H9 (cell line): ENCODE results near the gene IL12A. TPM values are rescaled to one million over a fixed set of nuclear protein-coding genes. Genes with fewer than 3 reads are reported as not detected.

Experiments used
- DNase-seq: peaks from one replicate; pipeline ENCODE4 v3.0.0-alpha.2; 2017
- H2AFZ ChIP-seq: one replicate; pipeline ENCODE4 v1.6.1; 2013; ENCODE audit warnings: mild to moderate bottlenecking, low read length, control low read depth, moderate library complexity
- H2AK5ac ChIP-seq: 2 replicates; pipeline ENCODE4 v1.6.1; 2013; ENCODE audit warnings: low read length, control low read depth, mixed read lengths; ENCODE audit not compliant: insufficient read length
- H2BK120ac ChIP-seq: one replicate; pipeline ENCODE4 v1.6.1; 2013; ENCODE audit warnings: low read depth, mild to moderate bottlenecking, low read length, control low read depth, inconsistent platforms; ENCODE audit not compliant: poor library complexity, severe bottlenecking
- H2BK12ac ChIP-seq: 2 replicates; pipeline ENCODE4 v1.6.1; 2013; ENCODE audit warnings: low read length, control low read depth, mixed read lengths, low read depth; ENCODE audit not compliant: insufficient read length
- H2BK15ac ChIP-seq: 2 replicates; pipeline ENCODE4 v1.6.1; 2013; ENCODE audit warnings: low read depth, low read length, control low read depth
- H2BK20ac ChIP-seq: one replicate; pipeline ENCODE4 v1.6.1; 2013; ENCODE audit warnings: low read depth, mild to moderate bottlenecking, low read length, control low read depth, inconsistent platforms; ENCODE audit not compliant: poor library complexity, severe bottlenecking
- H2BK5ac ChIP-seq: 2 replicates; pipeline ENCODE4 v1.6.1; 2013; ENCODE audit warnings: low read length, control low read depth, mixed read lengths; ENCODE audit not compliant: insufficient read length
- H3K14ac ChIP-seq: 2 replicates; pipeline ENCODE4 v1.6.1; 2013; ENCODE audit warnings: low read length, control low read depth; ENCODE audit not compliant: insufficient read depth
- H3K18ac ChIP-seq: 2 replicates; pipeline ENCODE4 v1.6.1; 2013; ENCODE audit warnings: low read depth, mild to moderate bottlenecking, mixed read lengths, low read length, control low read depth; ENCODE audit not compliant: insufficient read length
- H3K23ac ChIP-seq: 2 replicates; pipeline ENCODE4 v1.6.1; 2013; ENCODE audit warnings: low read length, control low read depth, mixed read lengths, low read depth; ENCODE audit not compliant: insufficient read length
- H3K23me2 ChIP-seq: 2 replicates; pipeline ENCODE4 v1.6.1; 2013; ENCODE audit warnings: low read depth, mild to moderate bottlenecking, mixed read lengths, low read length, control low read depth; ENCODE audit not compliant: insufficient read length, poor library complexity, severe bottlenecking
- H3K27ac ChIP-seq: 2 replicates; pipeline ENCODE4 v1.5.1; 2013; ENCODE audit warnings: low read length, control low read depth, mixed read lengths, low read depth; ENCODE audit not compliant: insufficient read length
- H3K27me3 ChIP-seq: 2 replicates; pipeline ENCODE4 v1.6.1; 2013; ENCODE audit warnings: low read length, control low read depth, inconsistent platforms; ENCODE audit not compliant: insufficient read depth
- H3K4ac ChIP-seq: 2 replicates; pipeline ENCODE4 v1.6.1; 2013; ENCODE audit warnings: low read depth, mild to moderate bottlenecking, control low read depth, inconsistent platforms, low read length, moderate library complexity
- H3K4me1 ChIP-seq: 2 replicates; pipeline ENCODE4 v1.6.1; 2013; ENCODE audit warnings: low read length, control low read depth, inconsistent platforms; ENCODE audit not compliant: insufficient read depth
- H3K4me2 ChIP-seq: 2 replicates; pipeline ENCODE4 v1.6.1; 2013; ENCODE audit warnings: low read length, control low read depth, mixed read lengths; ENCODE audit not compliant: insufficient read length, insufficient read depth
- H3K56ac ChIP-seq: 2 replicates; pipeline ENCODE4 v1.6.1; 2013; ENCODE audit warnings: low read depth, mild to moderate bottlenecking, mixed read lengths, low read length, control low read depth; ENCODE audit not compliant: insufficient read length
- H3K79me1 ChIP-seq: 2 replicates; pipeline ENCODE4 v1.6.1; 2013; ENCODE audit warnings: low read depth, mild to moderate bottlenecking, moderate library complexity, low read length, control low read depth, inconsistent platforms; ENCODE audit not compliant: insufficient read depth, poor library complexity, severe bottlenecking
- H3K79me2 ChIP-seq: 2 replicates; pipeline ENCODE4 v1.6.1; 2013; ENCODE audit warnings: low read length, control low read depth, inconsistent platforms; ENCODE audit not compliant: insufficient read depth
- H3K9ac ChIP-seq: 2 replicates; pipeline ENCODE4 v1.6.1; 2013; ENCODE audit warnings: low read length, control low read depth, mixed read lengths; ENCODE audit not compliant: insufficient read length; ENCODE audit errors: extremely low read depth
- H3K9me3 ChIP-seq: one replicate; pipeline ENCODE4 v1.6.1; 2013; ENCODE audit warnings: low read depth, low read length, inconsistent platforms; ENCODE audit not compliant: control insufficient read depth
- H3T11ph ChIP-seq: one replicate; pipeline ENCODE4 v1.6.1; 2013; ENCODE audit warnings: mild to moderate bottlenecking, low read length, control low read depth, inconsistent platforms
- H4K20me1 ChIP-seq: one replicate; pipeline ENCODE4 v1.6.1; 2013; ENCODE audit not compliant: control insufficient read depth, insufficient read length, insufficient read depth
- H4K5ac ChIP-seq: 2 replicates; pipeline ENCODE4 v1.6.1; 2013; ENCODE audit warnings: low read depth, mild to moderate bottlenecking, mixed read lengths, low read length, control low read depth; ENCODE audit not compliant: insufficient read length
- H4K8ac ChIP-seq: replicated peaks from 2 replicates; pipeline ENCODE4 v1.6.1; 2013; ENCODE audit warnings: low read length, control low read depth, mixed read lengths, low read depth; ENCODE audit not compliant: insufficient read length
- H4K91ac ChIP-seq: 2 replicates; pipeline ENCODE4 v1.6.1; 2013; ENCODE audit warnings: low read depth, mild to moderate bottlenecking, moderate library complexity, mixed read lengths, low read length, control low read depth; ENCODE audit not compliant: insufficient read length
- H3K27ac Mint-ChIP-seq, 3 experiments: 2 replicates in 2 of 3; 3 replicates in 1 of 3; pipeline ENCODE4 v1.8.0; 2020 to 2021; ENCODE audit warnings: mixed read lengths in 3 of 3, mild to moderate bottlenecking in 1 of 3, moderate library complexity in 1 of 3
- H3K27me3 Mint-ChIP-seq: 2 replicates; pipeline ENCODE4 v1.8.0; 2021; ENCODE audit warnings: low read depth, mild to moderate bottlenecking, moderate library complexity, mixed read lengths
- H3K36me3 Mint-ChIP-seq, 3 experiments: 2 replicates in 2 of 3; 3 replicates in 1 of 3; pipeline ENCODE4 v1.8.0; 2020 to 2021; ENCODE audit warnings: low read depth in 3 of 3, mixed read lengths in 3 of 3; ENCODE audit not compliant: insufficient read depth in 1 of 3
- H3K4me1 Mint-ChIP-seq, 2 experiments: 2 replicates each; pipeline ENCODE4 v1.8.0; 2020; ENCODE audit warnings: mixed read lengths in 2 of 2
- H3K4me3 Mint-ChIP-seq, 2 experiments: 2 replicates in 1 of 2; 3 replicates in 1 of 2; pipeline ENCODE4 v1.8.0; 2020 to 2021; ENCODE audit warnings: mild to moderate bottlenecking in 2 of 2, mixed read lengths in 2 of 2, moderate library complexity in 1 of 2
- H3K9me3 Mint-ChIP-seq, 2 experiments: 2 replicates in 1 of 2; 3 replicates in 1 of 2; pipeline ENCODE4 v1.8.0; 2020; ENCODE audit warnings: mild to moderate bottlenecking in 2 of 2, mixed read lengths in 2 of 2, moderate library complexity in 1 of 2
- CTCF ChIP-seq: fragments of 200-600 bp; sonication (generic); conservative IDR thresholded peaks from 3 replicates; pipeline ENCODE4 v1.8.0; 2021; ENCODE audit warnings: antibody characterized with exemption, mild to moderate bottlenecking
- WGBS: extraction: QIAGEN DNeasy Blood & Tissue Kit; methylation state at CpG from one replicate; pipeline ENCODE4 v1.1.7; 2013; ENCODE audit warnings: missing lambda C conversion rate, low lambda C conversion rate, mixed read lengths; ENCODE audit not compliant: insufficient read length; ENCODE audit errors: extremely low coverage; 5-methylcytosine and 5-hydroxymethylcytosine counted together
- total RNA-seq: library from RNA; stranded (reverse); gene quantifications from 2 replicates; pipeline ENCODE4 v1.2.1, GENCODE V29; 2021

The IL12A gene
- total RNA-seq, 1 experiment from 2014 or later = 0.50 TPM

- Mint-ChIP-seq H3K27me3 (no peaks in the 10 kb centered on the region), H3K4me3 (no peak overlapping the region), H3K27ac (no peak overlapping the region; a peak in 1 of 7 replicates), H3K4me1 (no peaks in the 10 kb centered on the region), H3K36me3 (peaks cover 0 to 5% (median 0%) of the 10 kb centered on the region in 3 experiments; a peak in 2 of 7 replicates), H3K9me3 (peaks cover 0 to 2% of the 10 kb centered on the region in 2 experiments; a peak in 3 of 5 replicates)
- TF ChIP-seq CTCF = no peak
- no peak overlapping the region for H3K4ac ChIP-seq
- no peak overlapping the region for H2BK5ac ChIP-seq
- H2AK5ac ChIP-seq = no peak overlapping the region
- H3K4me1 ChIP-seq = no peaks in the 10 kb centered on the region
- H4K5ac ChIP-seq = no peak overlapping the region
- no peaks in the 10 kb centered on the region for H4K20me1 ChIP-seq
- H4K8ac ChIP-seq = no peak overlapping the region
- no peak overlapping the region for H3K27ac ChIP-seq
- H3K56ac ChIP-seq = no peak overlapping the region
- no CpG with 5 or more reads among the region's 11 CpGs for WGBS
- no peaks in the 10 kb centered on the region for H3K9me3 ChIP-seq
- H3K4me2 ChIP-seq = no peak overlapping the region
- no peaks in the 10 kb centered on the region for H3K79me1 ChIP-seq
- no peak overlapping the region for H3K18ac ChIP-seq
- H2BK12ac ChIP-seq = no peak overlapping the region
- no peak overlapping the region for H2BK15ac ChIP-seq
- no peak overlapping the region for H4K91ac ChIP-seq
- no peak overlapping the region for H3K23ac ChIP-seq
- no peak overlapping the region for H3K9ac ChIP-seq
- no peak for DNase-seq
- no peak overlapping the region for H2AFZ ChIP-seq
- no peak overlapping the region for H3T11ph ChIP-seq
- H3K23me2 ChIP-seq = no peaks in the 10 kb centered on the region
- H2BK20ac ChIP-seq = no peak overlapping the region
- no peak overlapping the region; the same call in 1 of the 2 replicates for H3K14ac ChIP-seq
- 0 out of 2 replicates have a peak, but pooled peaks cover 1% of the 10 kb centered on the region for H3K79me2 ChIP-seq
- no peak overlapping the region for H2BK120ac ChIP-seq
- H3K27me3 ChIP-seq = no peaks in the 10 kb centered on the region
These were observed 28.2 kb upstream of the IL12A start for GRCh38 chr3:159960188-159961148.
